Measurements from ENCODE around the gene CTAG1B. TPM values are rescaled to one million over a fixed set of nuclear protein-coding genes. Genes with fewer than 3 reads are reported as not detected.
"Not testable (repeated sequence)": the region's sequence is repeated elsewhere in the genome, so short reads cannot be mapped to it uniquely, and the experiment has no call there.

CTAG1B gene
- not detected for polyA plus RNA-seq
- long read RNA-seq, donor 1 = 0 reads
- long read RNA-seq, donor 2 = 0 reads
- long read RNA-seq, donor 3 = 0 reads
- long read RNA-seq, donor 4 = 0 reads
- long read RNA-seq, donor 5 = 0 reads
- long read RNA-seq, donor 6 = 0 reads
- long read RNA-seq, donor 7 = 0 reads
- long read RNA-seq, donor 8 = 0 reads
- long read RNA-seq, donor 9 = 0 reads
- long read RNA-seq, donor 10 = 0 reads
- long read RNA-seq, donor 11 = 0 reads

- not testable (repeated sequence) for DNase-seq; H3K4me3 ChIP-seq (ENCODE audit: low read length); H3K36me3 ChIP-seq (ENCODE audit: control insufficient read depth, insufficient read depth, low read length); H3K27ac ChIP-seq (ENCODE audit: low read length); H3K9me3 ChIP-seq (ENCODE audit: control insufficient read depth, low read depth, low read length); H3K27me3 ChIP-seq (ENCODE audit: control insufficient read depth, insufficient read depth, low read length); H3K4me1 ChIP-seq (ENCODE audit: control insufficient read depth, insufficient read depth, low read length)
- no CpG with 5 or more reads among the region's 28 CpGs for WGBS (ENCODE audit: insufficient coverage, low lambda C conversion rate)
These were observed at the start of gene CTAG1B for GRCh38 chrX:154619182-154619581. Gene CTAG1B (minus strand): TSS chrX:154619282. CDS start chrX:154619218, 64 bp downstream.

DNA sequence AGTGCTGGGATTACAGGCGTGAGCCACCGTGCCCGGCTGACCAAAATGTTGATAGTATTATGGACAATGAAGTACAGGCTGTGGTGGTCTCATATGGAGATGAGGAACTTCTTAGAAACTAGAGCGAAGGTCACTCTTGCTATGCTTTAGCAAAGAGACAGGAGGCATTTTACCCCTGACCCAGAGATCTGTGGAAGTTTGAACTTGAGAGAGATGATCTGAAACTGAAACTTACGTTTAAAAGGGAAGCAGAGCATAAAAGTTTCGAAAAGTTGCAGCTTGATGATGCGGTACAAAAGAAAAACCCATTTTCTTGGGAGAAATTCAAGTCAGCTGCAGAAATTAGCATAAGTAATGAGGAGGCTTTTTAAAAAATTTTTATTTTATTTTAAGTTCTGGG is 42.8 kb upstream of the CTAG1B start:
- 83% methylated on average over 1 of the region's 7 CpGs for whole genome bisulfite sequencing (ENCODE audit: insufficient coverage, low lambda C conversion rate)
- DNase-seq = no peak

DNA sequence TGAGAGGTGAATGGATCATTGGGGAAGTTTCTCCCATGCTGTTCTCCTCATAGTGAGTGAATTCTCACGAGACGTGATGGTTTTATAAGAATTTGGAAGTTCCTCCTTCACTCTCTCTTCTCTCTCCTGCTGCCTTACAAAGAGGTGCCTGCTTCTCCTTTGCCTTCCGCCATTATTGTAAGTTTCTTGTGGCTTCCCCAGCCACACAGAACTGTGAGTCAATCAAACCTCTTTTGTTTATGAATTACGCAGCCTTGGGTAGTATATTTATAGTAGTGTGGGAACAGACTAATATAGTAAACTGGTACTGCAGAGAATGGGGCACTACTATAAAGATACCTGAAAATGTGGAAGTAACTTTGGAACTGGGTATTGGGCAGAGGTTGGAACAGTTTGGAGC is 42.1 kb upstream of the CTAG1B start:
- Histone ChIP-seq H3K36me3 (ENCODE audit: control insufficient read depth, insufficient read depth, low read length) (no peaks in the 10 kb centered on the region), H3K9me3 (ENCODE audit: control insufficient read depth, low read depth, low read length) (no peaks in the 10 kb centered on the region), H3K27me3 (ENCODE audit: control insufficient read depth, insufficient read depth, low read length) (no peaks in the 10 kb centered on the region), H3K27ac (ENCODE audit: low read length) (no peak overlapping the region), H3K4me1 (ENCODE audit: control insufficient read depth, insufficient read depth, low read length) (no peaks in the 10 kb centered on the region), H3K4me3 (ENCODE audit: low read length) (no peak overlapping the region)
- WGBS (ENCODE audit: insufficient coverage, low lambda C conversion rate) = no CpG with 5 or more reads among the region's 4 CpGs
- no peak for DNase-seq

More for the DNA sequence above, 42.8 kb upstream of the CTAG1B start:
- no peaks in the 10 kb centered on the region for H3K27me3 ChIP-seq (ENCODE audit: control insufficient read depth, insufficient read depth, low read length)
- H3K27ac ChIP-seq (ENCODE audit: low read length) = no peak overlapping the region
- H3K9me3 ChIP-seq (ENCODE audit: control insufficient read depth, low read depth, low read length) = no peaks in the 10 kb centered on the region
- H3K4me1 ChIP-seq (ENCODE audit: control insufficient read depth, insufficient read depth, low read length) = no peaks in the 10 kb centered on the region
- H3K4me3 ChIP-seq (ENCODE audit: low read length) = no peak overlapping the region
- no peaks in the 10 kb centered on the region for H3K36me3 ChIP-seq (ENCODE audit: control insufficient read depth, insufficient read depth, low read length)

DNA sequence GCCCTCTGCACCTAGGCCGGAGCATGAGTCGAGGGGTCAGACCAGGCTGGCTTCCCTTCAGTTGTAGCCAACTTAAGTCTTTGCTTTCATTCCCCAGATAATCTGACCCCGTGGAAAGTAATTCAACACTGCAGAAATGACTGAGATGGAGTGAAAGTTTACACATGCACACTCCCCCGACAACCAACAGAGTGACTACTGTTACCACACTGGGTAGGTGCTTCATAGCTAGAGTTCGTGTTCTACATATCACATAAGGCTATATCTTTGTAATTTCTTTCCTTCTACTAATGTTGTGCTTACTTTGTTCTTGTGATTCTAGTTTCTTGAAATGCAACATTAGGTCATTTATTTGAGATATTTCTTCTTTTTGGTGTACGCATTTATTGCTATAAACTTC is 41.5 kb upstream of the CTAG1B start:
- no peaks in the 10 kb centered on the region for H3K36me3 ChIP-seq (ENCODE audit: control insufficient read depth, insufficient read depth, low read length)
- H3K27me3 ChIP-seq (ENCODE audit: control insufficient read depth, insufficient read depth, low read length) = no peaks in the 10 kb centered on the region
- H3K9me3 ChIP-seq (ENCODE audit: control insufficient read depth, low read depth, low read length) = no peaks in the 10 kb centered on the region
- H3K4me3 ChIP-seq (ENCODE audit: low read length) = no peak overlapping the region
- no peak overlapping the region for H3K27ac ChIP-seq (ENCODE audit: low read length)
- WGBS (ENCODE audit: insufficient coverage, low lambda C conversion rate) = no CpG with 5 or more reads among the region's 6 CpGs
- no peak for DNase-seq
- no peaks in the 10 kb centered on the region for H3K4me1 ChIP-seq (ENCODE audit: control insufficient read depth, insufficient read depth, low read length)

GRCh38 chrX:154658957-154659356 is 39.9 kb upstream of the CTAG1B start:
- DNase-seq = no peak
- H3K36me3 ChIP-seq (ENCODE audit: control insufficient read depth, insufficient read depth, low read length) = no peaks in the 10 kb centered on the region
- WGBS (ENCODE audit: insufficient coverage, low lambda C conversion rate) = no CpG with 5 or more reads among the region's 11 CpGs
- H3K4me1 ChIP-seq (ENCODE audit: control insufficient read depth, insufficient read depth, low read length) = no peaks in the 10 kb centered on the region
- H3K4me3 ChIP-seq (ENCODE audit: low read length) = no peak overlapping the region
- no peak overlapping the region for H3K27ac ChIP-seq (ENCODE audit: low read length)
- no peaks in the 10 kb centered on the region for H3K27me3 ChIP-seq (ENCODE audit: control insufficient read depth, insufficient read depth, low read length)
- H3K9me3 ChIP-seq (ENCODE audit: control insufficient read depth, low read depth, low read length) = no peaks in the 10 kb centered on the region

DNA sequence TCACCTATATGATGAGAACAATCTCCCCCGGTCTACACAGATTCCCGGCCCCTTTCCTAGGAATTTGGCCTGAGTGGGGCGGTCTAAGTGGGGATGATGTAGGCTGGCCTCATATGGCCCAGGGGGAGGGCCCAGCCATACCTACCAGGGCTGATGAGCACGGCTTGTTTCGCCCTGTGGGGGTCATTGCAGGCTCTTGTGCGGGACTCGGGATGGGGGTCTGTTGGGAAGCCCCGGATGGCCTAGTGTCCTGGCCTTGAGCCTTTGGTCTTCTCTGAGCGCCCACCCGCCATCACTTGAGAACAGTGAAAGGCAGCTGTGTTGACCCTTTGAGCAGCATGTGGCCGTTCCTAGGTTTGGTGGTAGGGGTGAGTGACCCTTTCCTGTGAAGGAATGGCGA is 39.1 kb upstream of the CTAG1B start:
- Histone ChIP-seq H3K27me3 (ENCODE audit: control insufficient read depth, insufficient read depth, low read length) (no peaks in the 10 kb centered on the region), H3K4me3 (ENCODE audit: low read length) (no peak overlapping the region), H3K9me3 (ENCODE audit: control insufficient read depth, low read depth, low read length) (no peaks in the 10 kb centered on the region), H3K27ac (ENCODE audit: low read length) (no peak overlapping the region), H3K36me3 (ENCODE audit: control insufficient read depth, insufficient read depth, low read length) (no peaks in the 10 kb centered on the region), H3K4me1 (ENCODE audit: control insufficient read depth, insufficient read depth, low read length) (no peaks in the 10 kb centered on the region)
- no CpG with 5 or more reads among the region's 12 CpGs for WGBS (ENCODE audit: insufficient coverage, low lambda C conversion rate)
- DNase-seq = no peak

DNA sequence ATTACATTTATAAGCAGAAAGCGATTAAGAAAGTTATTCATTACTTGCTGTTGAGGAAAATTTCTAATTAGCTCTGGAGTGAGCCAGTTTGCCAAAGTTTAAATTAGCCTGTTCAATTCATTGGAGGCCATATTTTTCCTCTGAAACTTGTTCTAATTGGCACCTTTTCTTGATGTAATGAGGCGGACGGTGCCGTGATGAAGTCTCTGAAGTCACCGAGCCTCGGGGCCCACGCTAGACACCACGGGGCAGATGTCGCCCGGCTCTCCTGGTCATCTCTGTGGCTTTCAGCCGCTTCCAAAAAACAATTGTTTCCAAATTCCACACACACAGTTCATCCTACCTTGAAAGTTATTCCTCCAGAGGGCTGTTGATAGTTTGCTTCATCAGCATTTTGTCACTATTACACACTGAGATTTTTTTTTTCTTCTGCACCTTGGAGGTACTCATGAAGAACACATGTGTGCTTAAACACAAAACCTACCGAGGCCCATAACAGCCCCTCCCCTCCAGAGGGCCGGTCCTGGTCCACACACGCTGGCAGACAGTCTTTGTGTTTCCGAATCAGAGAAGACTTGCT is 38.2 kb upstream of the CTAG1B start:
- H3K9me3 ChIP-seq (ENCODE audit: control insufficient read depth, low read depth, low read length) = no peaks in the 10 kb centered on the region
- H3K36me3 ChIP-seq (ENCODE audit: control insufficient read depth, insufficient read depth, low read length) = no peaks in the 10 kb centered on the region
- DNase-seq = no peak
- no peaks in the 10 kb centered on the region for H3K27me3 ChIP-seq (ENCODE audit: control insufficient read depth, insufficient read depth, low read length)
- H3K4me1 ChIP-seq (ENCODE audit: control insufficient read depth, insufficient read depth, low read length) = no peaks in the 10 kb centered on the region
- no CpG with 5 or more reads among the region's 15 CpGs for WGBS (ENCODE audit: insufficient coverage, low lambda C conversion rate)
- no peak overlapping the region for H3K27ac ChIP-seq (ENCODE audit: low read length)
- H3K4me3 ChIP-seq (ENCODE audit: low read length) = no peak overlapping the region

DNA sequence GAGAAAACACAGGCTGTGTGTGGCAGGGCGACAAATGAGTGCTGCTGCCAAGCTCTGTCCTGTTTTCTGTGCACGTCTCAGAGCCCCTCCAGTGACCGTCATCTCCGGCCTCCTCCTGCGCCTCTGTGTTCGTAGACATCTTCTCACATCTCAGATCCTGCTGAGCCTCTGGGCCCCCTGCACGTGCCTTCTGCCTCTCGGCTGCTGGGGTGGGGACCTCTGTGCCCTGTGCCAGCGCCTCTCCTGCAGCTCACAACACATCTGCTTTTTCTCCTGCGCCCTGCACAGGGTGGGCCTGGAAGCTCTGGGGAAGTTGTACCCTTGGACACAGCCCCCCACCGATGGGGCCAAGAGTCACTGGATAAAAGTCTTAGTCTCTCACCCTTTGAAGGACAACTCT is 36.7 kb upstream of the CTAG1B start:
- Histone ChIP-seq H3K4me1 (ENCODE audit: control insufficient read depth, insufficient read depth, low read length) (no peaks in the 10 kb centered on the region), H3K27ac (ENCODE audit: low read length) (no peak overlapping the region), H3K36me3 (ENCODE audit: control insufficient read depth, insufficient read depth, low read length) (no peaks in the 10 kb centered on the region), H3K9me3 (ENCODE audit: control insufficient read depth, low read depth, low read length) (no peaks in the 10 kb centered on the region), H3K27me3 (ENCODE audit: control insufficient read depth, insufficient read depth, low read length) (no peaks in the 10 kb centered on the region), H3K4me3 (ENCODE audit: low read length) (no peak overlapping the region)
- WGBS (ENCODE audit: insufficient coverage, low lambda C conversion rate) = no CpG with 5 or more reads among the region's 11 CpGs
- DNase-seq = no peak

- Histone ChIP-seq H3K4me1 (ENCODE audit: control insufficient read depth, insufficient read depth, low read length) (no peaks in the 10 kb centered on the region), H3K27me3 (ENCODE audit: control insufficient read depth, insufficient read depth, low read length) (no peaks in the 10 kb centered on the region), H3K36me3 (ENCODE audit: control insufficient read depth, insufficient read depth, low read length) (no peaks in the 10 kb centered on the region), H3K4me3 (ENCODE audit: low read length) (no peak overlapping the region), H3K9me3 (ENCODE audit: control insufficient read depth, low read depth, low read length) (no peaks in the 10 kb centered on the region), H3K27ac (ENCODE audit: low read length) (no peak overlapping the region)
- no peak for DNase-seq
- WGBS (ENCODE audit: insufficient coverage, low lambda C conversion rate) = no CpG with 5 or more reads among the region's 6 CpGs
These were observed 36.3 kb upstream of the CTAG1B start for GRCh38 chrX:154655346-154655745.

- Histone ChIP-seq H3K9me3 (ENCODE audit: control insufficient read depth, low read depth, low read length) (no peaks in the 10 kb centered on the region), H3K4me3 (ENCODE audit: low read length) (no peak overlapping the region)
- WGBS (ENCODE audit: insufficient coverage, low lambda C conversion rate) = no CpG with 5 or more reads among the region's 15 CpGs
These were observed 35.8 kb upstream of the CTAG1B start for GRCh38 chrX:154654925-154655324.

DNA sequence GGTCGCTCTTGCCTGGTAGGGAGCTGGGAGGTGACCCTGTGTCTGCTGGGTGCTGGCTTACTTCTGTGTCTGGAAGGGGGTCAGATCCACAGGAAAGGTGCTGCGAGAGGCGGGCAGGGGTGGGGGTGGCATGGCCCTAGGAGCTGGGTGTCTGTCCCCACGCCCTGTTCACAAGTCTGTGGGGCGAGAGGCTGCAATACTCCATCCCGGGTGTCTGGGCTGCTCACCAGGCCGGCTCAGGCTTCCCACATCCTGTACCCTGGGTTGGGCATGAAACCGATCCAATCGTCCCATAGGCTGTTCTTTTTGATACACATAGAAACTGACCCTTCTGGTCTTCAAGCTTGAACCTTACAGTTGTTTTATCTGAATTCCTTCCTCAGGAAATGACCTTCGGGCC is 35.3 kb upstream of the CTAG1B start:
- H3K4me1 ChIP-seq (ENCODE audit: control insufficient read depth, insufficient read depth, low read length) = no peaks in the 10 kb centered on the region
- H3K9me3 ChIP-seq (ENCODE audit: control insufficient read depth, low read depth, low read length) = no peaks in the 10 kb centered on the region
- H3K4me3 ChIP-seq (ENCODE audit: low read length) = no peak overlapping the region
- no peaks in the 10 kb centered on the region for H3K27me3 ChIP-seq (ENCODE audit: control insufficient read depth, insufficient read depth, low read length)
- DNase-seq = no peak
- H3K27ac ChIP-seq (ENCODE audit: low read length) = no peak overlapping the region
- WGBS (ENCODE audit: insufficient coverage, low lambda C conversion rate) = no CpG with 5 or more reads among the region's 10 CpGs
- no peaks in the 10 kb centered on the region for H3K36me3 ChIP-seq (ENCODE audit: control insufficient read depth, insufficient read depth, low read length)

More at GRCh38 chrX:154654925-154655324, 35.8 kb upstream of the CTAG1B start:
- Histone ChIP-seq H3K36me3 (ENCODE audit: control insufficient read depth, insufficient read depth, low read length) (no peaks in the 10 kb centered on the region), H3K27me3 (ENCODE audit: control insufficient read depth, insufficient read depth, low read length) (no peaks in the 10 kb centered on the region), H3K27ac (ENCODE audit: low read length) (no peak overlapping the region), H3K4me1 (ENCODE audit: control insufficient read depth, insufficient read depth, low read length) (no peaks in the 10 kb centered on the region)
- no peak for DNase-seq
